Liver (tissue), 9 donors: Measurements from ENCODE around the gene LRTM1. TPM values are rescaled to one million over a fixed set of nuclear protein-coding genes. Genes with fewer than 3 reads are reported as not detected.

ENCODE experiments used
- DNase-seq: peaks from one replicate; pipeline ENCODE4 v3.0.0-alpha.2; 2017; ENCODE audit warnings: low spot score
- H3K27ac ChIP-seq, 2 donors: one replicate each; pipeline ENCODE4 v1.7.0; 2013; ENCODE audit warnings: inconsistent platforms in 2 of 2, low read length in 2 of 2, control low read depth in 1 of 2, low read depth in 1 of 2, mild to moderate bottlenecking in 1 of 2
- H3K27me3 ChIP-seq, 4 donors: one replicate each; pipeline versions ENCODE4 v1.6.1 to v1.7.0; 2013; ENCODE audit warnings: low read length in 3 of 4, inconsistent platforms in 1 of 4, mild to moderate bottlenecking in 1 of 4, moderate library complexity in 1 of 4; ENCODE audit not compliant: control insufficient read depth in 4 of 4, insufficient read depth in 4 of 4
- H3K36me3 ChIP-seq, 4 donors: one replicate each; pipeline versions ENCODE4 v1.6.1 to v1.7.0; 2013; ENCODE audit warnings: low read length in 3 of 4, mild to moderate bottlenecking in 3 of 4, low read depth in 1 of 4, moderate library complexity in 1 of 4; ENCODE audit not compliant: control insufficient read depth in 4 of 4, insufficient read depth in 3 of 4
- H3K4me1 ChIP-seq, 4 donors: one replicate each; pipeline versions ENCODE4 v1.6.1 to v1.7.0; 2013; ENCODE audit warnings: low read length in 3 of 4, mild to moderate bottlenecking in 3 of 4, moderate library complexity in 1 of 4; ENCODE audit not compliant: control insufficient read depth in 4 of 4, insufficient read depth in 4 of 4
- H3K4me3 ChIP-seq, 3 donors: one replicate each; pipeline versions ENCODE4 v1.6.1 to v1.7.0; 2013; ENCODE audit warnings: low read length in 3 of 3, control low read depth in 1 of 3, low read depth in 1 of 3, mild to moderate bottlenecking in 1 of 3
- H3K9ac ChIP-seq, 2 donors: one replicate each; pipeline ENCODE4 v1.7.0; 2013; ENCODE audit warnings: low read length in 2 of 2, mild to moderate bottlenecking in 2 of 2, moderate library complexity in 2 of 2, control low read depth in 1 of 2, low read depth in 1 of 2
- H3K9me3 ChIP-seq, 4 donors: one replicate each; pipeline versions ENCODE4 v1.6.1 to v1.7.0; 2013; ENCODE audit warnings: low read length in 3 of 4; ENCODE audit not compliant: control insufficient read depth in 4 of 4
- EGR1 ChIP-seq, 2 donors: IDR thresholded peaks; 2 replicates each; pipeline ENCODE4 v1.6.1; 2016 to 2018; ENCODE audit warnings: antibody characterized with exemption in 2 of 2, low read depth in 2 of 2
- FOXA1 ChIP-seq: IDR thresholded peaks from 2 replicates; pipeline ENCODE4 v1.6.1; 2016; ENCODE audit warnings: antibody characterized with exemption
- FOXA2 ChIP-seq: IDR thresholded peaks from 2 replicates; pipeline ENCODE4 v1.6.1; 2016; ENCODE audit warnings: antibody characterized with exemption
- GABPA ChIP-seq, 2 donors: IDR thresholded peaks in 1 of 2; conservative IDR thresholded peaks in 1 of 2; 2 replicates each; pipeline ENCODE4 v1.6.1; 2016; ENCODE audit warnings: antibody characterized with exemption in 2 of 2, mild to moderate bottlenecking in 1 of 2, moderate library complexity in 1 of 2
- HNF4A ChIP-seq, 2 donors: conservative IDR thresholded peaks; 2 replicates each; pipeline ENCODE4 v1.6.1; 2016; ENCODE audit warnings: antibody characterized with exemption in 2 of 2, mild to moderate bottlenecking in 2 of 2
- HNF4G ChIP-seq: IDR thresholded peaks from 2 replicates; pipeline ENCODE4 v1.6.1; 2016; ENCODE audit warnings: antibody characterized with exemption
- JUND ChIP-seq, 2 donors: IDR thresholded peaks; 2 replicates each; pipeline ENCODE4 v1.6.1; 2016; ENCODE audit warnings: antibody characterized with exemption in 2 of 2
- MAX ChIP-seq: IDR thresholded peaks from 2 replicates; pipeline ENCODE4 v1.6.1; 2016; ENCODE audit warnings: antibody characterized with exemption
- NR2F2 ChIP-seq: IDR thresholded peaks from 2 replicates; pipeline ENCODE4 v1.6.1; 2016; ENCODE audit warnings: antibody characterized with exemption
- RAD21 ChIP-seq, 2 donors: IDR thresholded peaks; 2 replicates each; pipeline ENCODE4 v1.6.1; 2016; ENCODE audit warnings: antibody characterized with exemption in 2 of 2, mild to moderate bottlenecking in 2 of 2
- REST ChIP-seq: IDR thresholded peaks from 2 replicates; pipeline ENCODE4 v1.6.1; 2016; ENCODE audit warnings: antibody characterized with exemption, mild to moderate bottlenecking
- RXRA ChIP-seq, 2 donors: IDR thresholded peaks; 2 replicates each; pipeline ENCODE4 v1.6.1; 2017 to 2018; ENCODE audit warnings: antibody characterized with exemption in 2 of 2, mild to moderate bottlenecking in 1 of 2
- SP1 ChIP-seq: IDR thresholded peaks from 2 replicates; pipeline ENCODE4 v1.6.1; 2018; ENCODE audit warnings: antibody characterized with exemption, mild to moderate bottlenecking
- TAF1 ChIP-seq: conservative IDR thresholded peaks from 2 replicates; pipeline ENCODE4 v1.6.1; 2016; ENCODE audit warnings: antibody characterized with exemption, mild to moderate bottlenecking
- YY1 ChIP-seq: IDR thresholded peaks from 2 replicates; pipeline ENCODE4 v1.6.1; 2016; ENCODE audit warnings: antibody characterized with exemption, mild to moderate bottlenecking
- ZBTB33 ChIP-seq: IDR thresholded peaks from 2 replicates; pipeline ENCODE4 v1.6.1; 2016; ENCODE audit warnings: antibody characterized with exemption
- WGBS: extraction: QIAGEN DNeasy Blood & Tissue Kit; methylation state at CpG from one replicate; pipeline ENCODE4 v1.1.7; 2013; 5-methylcytosine and 5-hydroxymethylcytosine counted together
- polyA plus RNA-seq, 2 donors: library from polyadenylated mRNA; stranded (reverse) in 1 of 2; unstranded in 1 of 2; fragments of 200-250 nt in 1 of 2; fragments of >200 nt in 1 of 2; fragmentation: Nextera tagmentation in 1 of 2; extraction: Ambion mirVana in 1 of 2; gene quantifications; one replicate each; pipeline versions ENCODE4 v1.2.1 to v1.2.3, GENCODE V29; 2013 to 2015
- total RNA-seq, 2 donors: library from RNA; depleted of rRNA; stranded (reverse); fragments of >200 nt; gene quantifications; one replicate each; pipeline ENCODE4 v1.2.3, GENCODE V29; 2014
- TF ChIP-seq, protein P1 (sequence below): IDR thresholded peaks from 2 replicates; pipeline ENCODE4 v1.6.1; 2016; ENCODE audit warnings: antibody characterized with exemption
- TF ChIP-seq, protein P2 (sequence below): fragments of 150-350 bp; IDR thresholded peaks from 2 replicates; pipeline ENCODE4 v1.5.1; 2017; ENCODE audit warnings: improper control_type of control experiment, low read depth, low read length; ENCODE audit not compliant: missing input control
- donor health status: healthy.
- donor health status: healthy.
- donor health status: healthy.
- donor health status: healthy.
- donor health status: healthy.

Gene LRTM1
- total and polyA plus RNA-seq, 4 donors, result not detected

- TF ChIP-seq GABPA (IDR thresholded peaks at IDR 0.05 in 1 of 2, conservative IDR thresholded peaks at IDR 0.05 in 1 of 2), result no peak
- TF ChIP-seq ZBTB33, result no peak
- no peak for TF ChIP-seq RXRA (IDR thresholded peaks at IDR 0.05)
- TF ChIP-seq RAD21 (IDR thresholded peaks at IDR 0.05), result no peak
- no peak for TF ChIP-seq YY1
- TF ChIP-seq REST, result no peak
- no peak for TF ChIP-seq MAX
- no peak for TF ChIP-seq TAF1
- TF ChIP-seq HNF4G, result no peak
- no peak for TF ChIP-seq NR2F2
- TF ChIP-seq EGR1 (IDR thresholded peaks at IDR 0.05; ENCODE audit: low read depth in 2 of 2), result no peak
- no peak for TF ChIP-seq HNF4A (conservative IDR thresholded peaks at IDR 0.05)
- no peak for TF ChIP-seq JUND (IDR thresholded peaks at IDR 0.05)
- TF ChIP-seq FOXA2, result no peak
- TF ChIP-seq FOXA1, result no peak
- TF ChIP-seq SP1, result no peak
- TF ChIP-seq, protein P1, sequence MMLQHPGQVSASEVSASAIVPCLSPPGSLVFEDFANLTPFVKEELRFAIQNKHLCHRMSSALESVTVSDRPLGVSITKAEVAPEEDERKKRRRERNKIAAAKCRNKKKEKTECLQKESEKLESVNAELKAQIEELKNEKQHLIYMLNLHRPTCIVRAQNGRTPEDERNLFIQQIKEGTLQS, result no peak
- Histone ChIP-seq H3K9ac (no peak overlapping the region), H3K36me3 (no peaks in the 10 kb centered on the region), H3K27me3 (no peaks in the 10 kb centered on the region), H3K9me3 (peaks cover 0 to 1% (median 0%) of the 10 kb centered on the region in 4 donors), H3K4me1 (no peaks in the 10 kb centered on the region), H3K27ac (no peak overlapping the region), H3K4me3 (no peak overlapping the region)
- DNase-seq, result no peak
- 79% methylated on average over 4 of the region's 4 CpGs for WGBS
Measured at GRCh38 chr3:54917862-54918261, 10.0 kb downstream of the LRTM1 start.

DNA sequence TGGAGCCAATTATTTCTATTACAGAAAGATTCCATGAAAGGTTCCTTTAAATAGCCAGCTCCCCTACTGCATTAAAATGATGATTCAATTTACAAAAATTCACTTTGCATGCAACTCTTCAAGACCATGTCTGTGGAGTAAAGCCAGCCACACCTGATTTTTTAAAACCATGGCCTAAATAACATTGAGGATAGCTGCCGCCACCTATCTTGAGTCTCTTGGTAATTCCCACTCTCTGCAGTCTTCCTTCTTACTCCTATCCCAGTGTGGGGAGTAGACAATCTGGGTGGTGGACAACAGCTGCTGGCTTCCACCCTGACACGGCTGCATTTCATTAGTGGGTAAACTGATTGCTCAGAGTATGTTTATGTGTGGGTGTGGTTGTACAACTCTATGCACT is 10.7 kb downstream of the LRTM1 start:
- TF ChIP-seq FOXA1 (no peak), GABPA (IDR thresholded peaks at IDR 0.05 in 1 of 2, conservative IDR thresholded peaks at IDR 0.05 in 1 of 2) (no peak), NR2F2 (no peak), EGR1 (IDR thresholded peaks at IDR 0.05; ENCODE audit: low read depth in 2 of 2) (no peak), HNF4G (no peak), ZBTB33 (no peak), SP1 (no peak), RXRA (IDR thresholded peaks at IDR 0.05) (no peak)
- TF ChIP-seq, protein P2, sequence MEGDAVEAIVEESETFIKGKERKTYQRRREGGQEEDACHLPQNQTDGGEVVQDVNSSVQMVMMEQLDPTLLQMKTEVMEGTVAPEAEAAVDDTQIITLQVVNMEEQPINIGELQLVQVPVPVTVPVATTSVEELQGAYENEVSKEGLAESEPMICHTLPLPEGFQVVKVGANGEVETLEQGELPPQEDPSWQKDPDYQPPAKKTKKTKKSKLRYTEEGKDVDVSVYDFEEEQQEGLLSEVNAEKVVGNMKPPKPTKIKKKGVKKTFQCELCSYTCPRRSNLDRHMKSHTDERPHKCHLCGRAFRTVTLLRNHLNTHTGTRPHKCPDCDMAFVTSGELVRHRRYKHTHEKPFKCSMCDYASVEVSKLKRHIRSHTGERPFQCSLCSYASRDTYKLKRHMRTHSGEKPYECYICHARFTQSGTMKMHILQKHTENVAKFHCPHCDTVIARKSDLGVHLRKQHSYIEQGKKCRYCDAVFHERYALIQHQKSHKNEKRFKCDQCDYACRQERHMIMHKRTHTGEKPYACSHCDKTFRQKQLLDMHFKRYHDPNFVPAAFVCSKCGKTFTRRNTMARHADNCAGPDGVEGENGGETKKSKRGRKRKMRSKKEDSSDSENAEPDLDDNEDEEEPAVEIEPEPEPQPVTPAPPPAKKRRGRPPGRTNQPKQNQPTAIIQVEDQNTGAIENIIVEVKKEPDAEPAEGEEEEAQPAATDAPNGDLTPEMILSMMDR, result no peak
- Histone ChIP-seq H3K4me1 (no peaks in the 10 kb centered on the region), H3K4me3 (no peak overlapping the region), H3K36me3 (no peaks in the 10 kb centered on the region), H3K9ac (no peak overlapping the region), H3K27ac (no peak overlapping the region), H3K27me3 (no peaks in the 10 kb centered on the region), H3K9me3 (peaks cover 0 to 1% (median 0%) of the 10 kb centered on the region in 4 donors)
- WGBS, result 93% methylated on average over 2 of the region's 2 CpGs
- DNase-seq, result no peak
